Hair follicle dermal papilla cell (primary cell): ENCODE data around the gene CDKAL1. TPM values are rescaled to one million over a fixed set of nuclear protein-coding genes. Genes with fewer than 3 reads are reported as not detected.

Source experiments
- small RNA-seq: library from RNA; depleted of rRNA; stranded (forward); fragments of <200 nt; gene quantifications from one replicate; pipeline ENCODE3, GENCODE V24; 2012
- total RNA-seq: library from RNA; depleted of rRNA; stranded (reverse); fragments of >200 nt; gene quantifications from 2 replicates; pipeline ENCODE4 v1.2.3, GENCODE V29; 2012

Gene CDKAL1
- total RNA-seq = 18.2 and 19.0 TPM in 2 replicates

GRCh38 chr6:20534295-20535262 lies at the start of gene CDKAL1:
Gene CDKAL1, plus strand, starts transcription at chr6:20534457. Its CDS starts 11,894 bp downstream, at chr6:20546351.

Small RNA genes within 50 kb of the gene (small RNA-seq; reads per million reads assigned to genes)
- gene RF00019 (not detected), gene RNU6-150P (not detected)

Other genes with a start within 250 kb of the CDKAL1 start
- 8.9 and 9.0 TPM in 2 replicates for gene E2F3, start 132.6 kb upstream of the CDKAL1 start, total RNA-seq